ENCODE measurements around the gene CST7.

GRCh38 chr20:24958506-24959385 is 9.7 kb downstream of the CST7 start:
- TF ChIP-seq CTCF (IDR thresholded peaks at IDR 0.05) (no peak), POLR2A (IDR thresholded peaks at IDR 0.05) (no peak)

Measured in esophagus squamous epithelium (tissue), 4 donors.